Heart right ventricle (tissue), 16 donors: Measurements from ENCODE around the gene RTF2. TPM values are rescaled to one million over a fixed set of nuclear protein-coding genes. Genes with fewer than 3 reads are reported as not detected.

Experiments used
- ATAC-seq, 8 donors: fragments of 200-7000 bp; cut with Tn5 transposase; one replicate each; pipeline ENCODE4 v1.9.1; 2020; ENCODE audit warnings: mild to moderate bottlenecking in 8 of 8, moderate library complexity in 8 of 8, moderate number of reproducible peaks in 1 of 8
- DNase-seq, 2 donors: peaks; one replicate each; pipeline ENCODE4 v3.0.0-alpha.2; 2020
- H3K27ac ChIP-seq, 10 donors: fragments of 200-600 bp; sonication (generic) in 2 of 10; one replicate each; pipeline versions ENCODE4 v1.5.0 to v1.8.0; 2020 to 2022; ENCODE audit warnings: mild to moderate bottlenecking in 3 of 10
- H3K27me3 ChIP-seq, 7 donors: fragments of 200-600 bp; one replicate each; pipeline ENCODE4 v1.8.0; 2021 to 2022; ENCODE audit warnings: mild to moderate bottlenecking in 2 of 7
- H3K36me3 ChIP-seq, 9 donors: fragments of 200-600 bp; sonication (generic) in 1 of 9; one replicate each; pipeline versions ENCODE4 v1.5.0 to v1.8.0; 2020 to 2022; ENCODE audit warnings: mild to moderate bottlenecking in 2 of 9
- H3K4me1 ChIP-seq, 9 donors: fragments of 200-600 bp; sonication (generic) in 1 of 9; one replicate each; pipeline versions ENCODE4 v1.5.0 to v1.8.0; 2020 to 2022; ENCODE audit warnings: mild to moderate bottlenecking in 4 of 9
- H3K4me3 ChIP-seq, 10 donors: fragments of 200-600 bp; sonication (generic) in 2 of 10; one replicate each; pipeline versions ENCODE4 v1.5.0 to v1.8.0; 2020 to 2022; ENCODE audit warnings: mild to moderate bottlenecking in 7 of 10, moderate library complexity in 2 of 10
- H3K9me3 ChIP-seq, 11 donors: fragments of 200-600 bp in 10 of 11; sonication (generic) in 2 of 11; one replicate each; pipeline versions ENCODE4 v1.5.0 to v1.8.0; 2013 to 2022; ENCODE audit warnings: mild to moderate bottlenecking in 2 of 11, control low read depth in 1 of 11, moderate library complexity in 1 of 11
- WGBS, 2 donors: extraction: QIAGEN DNeasy Blood & Tissue Kit; methylation state at CpG; one replicate each; pipeline ENCODE4 v1.1.7; 2013; ENCODE audit warnings: inconsistent platforms in 1 of 2; 5-methylcytosine and 5-hydroxymethylcytosine counted together
- intact Hi-C, 10 donors: fragments of 100-400 bp; cut with DNase I; formaldehyde crosslinking; loops; one replicate each; pipeline versions ENCODE4 v1.11.1 to v1.14.2; 2022
- polyA plus RNA-seq, 2 donors: library from polyadenylated mRNA; stranded (reverse); fragments of 200-250 nt; gene quantifications; one replicate each; pipeline ENCODE4 v1.2.3, GENCODE V29; 2013
- total RNA-seq, 10 donors: library from RNA; stranded (reverse); fragmentation: NEBNext Ultra II Directional in 3 of 10; extraction: Animal tissue kit (Norgen Biotek cat#: 25700) in 3 of 10; gene quantifications; one replicate each; pipeline versions ENCODE4 v1.2.1 to v1.2.4, GENCODE V29; 2021 to 2023
- TF ChIP-seq, protein P1 (sequence below), 9 donors: fragments of 200-600 bp; sonication (generic) in 2 of 9; IDR thresholded peaks; one replicate each; pipeline versions ENCODE4 v1.5.0 to v1.8.0; 2021 to 2022; ENCODE audit warnings: antibody characterized with exemption in 9 of 9, mild to moderate bottlenecking in 5 of 9, moderate library complexity in 1 of 9
- donor health status: Arrhythmogenic right ventricular cardiomyopathy.
- donor health status: ischemic (EF 13 %, LVEDD 7.1; RV severe dilation, severe dysfunction).
- donor health status: healthy with polysubstance abuse.
- donor health status: DM: no; HTN: yes; CAD: no.
- donor health status: DM: no; HTN: no; CAD: no.
- donor health status: ischemic (EF 25% LVEDD 6.9; RV normal size, moderate dysfunction).
- donor health status: ischemic (EF 25% LVEDD 5.7; RV mildly dilated, moderate dysfunction).
- donor health status: healthy.
- donor health status: DM: yes; HTN: yes; CAD: no.
- donor health status: Ischemic cardiomyopathy.
- donor health status: ischemic (EF 35%, LVEDD 5.7; RV mildly dilated, moderate dysfunction).
- donor health status: nonischemic (EF 11% LVEDD 7.7; RV severe dilation, severe dysfunction).
- donor health status: DM: yes; HTN: yes; CAD: no.
- donor health status: PGD.
- donor health status: ischemic (EF 29% LVEDD 5.4; RV normal size, mild dysfunction).
- donor health status: nonischemic (EF 23%, LVEDD 6.1; RV moderate dilation, normal function).

Gene RTF2
- total and polyA plus RNA-seq, 12 donors, result 29.1 to 113 (median 88.6) TPM

DNA sequence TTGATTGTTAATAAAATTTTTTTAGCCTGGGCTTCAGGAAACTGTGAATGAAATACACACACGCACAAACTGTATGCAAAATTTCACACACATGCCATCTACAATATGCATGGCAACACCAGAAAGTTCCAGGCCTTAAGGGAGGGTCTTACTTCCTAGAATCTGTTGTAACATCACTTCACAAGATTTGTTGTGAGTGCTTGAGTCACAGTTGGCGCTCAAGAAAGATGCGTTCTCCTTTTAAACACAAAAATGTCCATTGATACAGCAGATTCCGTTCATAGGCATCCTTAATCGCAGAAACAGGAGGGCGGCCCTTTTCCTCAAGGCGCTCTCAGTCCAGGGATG lies 485 bp upstream of the RTF2 start:
- TF ChIP-seq, protein P1, sequence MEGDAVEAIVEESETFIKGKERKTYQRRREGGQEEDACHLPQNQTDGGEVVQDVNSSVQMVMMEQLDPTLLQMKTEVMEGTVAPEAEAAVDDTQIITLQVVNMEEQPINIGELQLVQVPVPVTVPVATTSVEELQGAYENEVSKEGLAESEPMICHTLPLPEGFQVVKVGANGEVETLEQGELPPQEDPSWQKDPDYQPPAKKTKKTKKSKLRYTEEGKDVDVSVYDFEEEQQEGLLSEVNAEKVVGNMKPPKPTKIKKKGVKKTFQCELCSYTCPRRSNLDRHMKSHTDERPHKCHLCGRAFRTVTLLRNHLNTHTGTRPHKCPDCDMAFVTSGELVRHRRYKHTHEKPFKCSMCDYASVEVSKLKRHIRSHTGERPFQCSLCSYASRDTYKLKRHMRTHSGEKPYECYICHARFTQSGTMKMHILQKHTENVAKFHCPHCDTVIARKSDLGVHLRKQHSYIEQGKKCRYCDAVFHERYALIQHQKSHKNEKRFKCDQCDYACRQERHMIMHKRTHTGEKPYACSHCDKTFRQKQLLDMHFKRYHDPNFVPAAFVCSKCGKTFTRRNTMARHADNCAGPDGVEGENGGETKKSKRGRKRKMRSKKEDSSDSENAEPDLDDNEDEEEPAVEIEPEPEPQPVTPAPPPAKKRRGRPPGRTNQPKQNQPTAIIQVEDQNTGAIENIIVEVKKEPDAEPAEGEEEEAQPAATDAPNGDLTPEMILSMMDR (IDR thresholded peaks at IDR 0.05), result no peak
- Histone ChIP-seq H3K4me1 (peaks cover 0 to 60% (median 23%) of the 10 kb centered on the region in 9 donors), H3K27ac (peak overlapping the region in 9 of 10 donors; percentile 69 to 95 (median 85)), H3K36me3 (peaks cover 0 to 26% (median 0%) of the 10 kb centered on the region in 9 donors), H3K27me3 (no peaks in the 10 kb centered on the region), H3K9me3 (no peaks in the 10 kb centered on the region), H3K4me3 (peak overlapping the region; percentile 32 to 96 (median 88))
- 4 to 7% methylated on average over 7 of the region's 7 CpGs for WGBS, 2 donors
- DNase-seq, result no peak
- peak in 2 of 8 donors; percentile 3 to 4 for ATAC-seq
- intact Hi-C loops, result loop anchor here in 9 of 10 donors (2.0 to 10.0 kb wide), 5 partner anchors 53 to 75 kb away; partner anchors contain the start of genes AURKA (in 4 of the 9), CSTF1 (in 4 of the 9) and CASS4 (in 2 of the 9)

DNA sequence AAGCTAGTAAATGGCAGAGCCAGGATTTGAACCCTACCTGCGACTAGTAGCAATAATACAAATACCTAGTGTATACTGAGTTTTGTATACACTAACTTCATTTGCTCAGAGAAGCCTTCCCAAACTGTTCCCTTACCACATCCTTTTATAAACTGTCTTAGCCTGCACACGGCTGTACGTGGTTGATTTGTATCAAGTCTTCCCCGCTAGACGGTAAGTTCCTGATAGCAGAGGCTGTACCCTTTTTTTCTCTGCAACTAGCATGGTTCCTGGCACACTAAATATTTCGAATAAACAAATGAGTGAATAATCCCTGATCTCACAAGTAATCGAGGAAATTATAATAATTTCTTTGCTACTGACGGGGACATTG lies 636 bp downstream of the RTF2 start:
- 19 to 22% methylated on average over 8 of the region's 8 CpGs for WGBS, 2 donors
- peaks cover 0 to 37% (median 8%) of the 10 kb centered on the region in 9 donors for H3K36me3 ChIP-seq
- TF ChIP-seq, protein P1 (IDR thresholded peaks at IDR 0.05), result no peak
- intact Hi-C loops, result loop anchor here in 9 of 10 donors (2.0 to 10.0 kb wide), 5 partner anchors 54 to 76 kb away; partner anchors contain the start of genes AURKA (in 4 of the 9), CSTF1 (in 4 of the 9) and CASS4 (in 2 of the 9)
- peak overlapping the region; percentile 20 to 95 (median 83) for H3K27ac ChIP-seq
- peak overlapping the region; percentile 32 to 96 (median 88) for H3K4me3 ChIP-seq
- H3K9me3 ChIP-seq, result no peaks in the 10 kb centered on the region
- ATAC-seq (no peak), DNase-seq (no peak)
- no peaks in the 10 kb centered on the region for H3K27me3 ChIP-seq
- H3K4me1 ChIP-seq, result peaks cover 0 to 49% (median 23%) of the 10 kb centered on the region in 9 donors

DNA sequence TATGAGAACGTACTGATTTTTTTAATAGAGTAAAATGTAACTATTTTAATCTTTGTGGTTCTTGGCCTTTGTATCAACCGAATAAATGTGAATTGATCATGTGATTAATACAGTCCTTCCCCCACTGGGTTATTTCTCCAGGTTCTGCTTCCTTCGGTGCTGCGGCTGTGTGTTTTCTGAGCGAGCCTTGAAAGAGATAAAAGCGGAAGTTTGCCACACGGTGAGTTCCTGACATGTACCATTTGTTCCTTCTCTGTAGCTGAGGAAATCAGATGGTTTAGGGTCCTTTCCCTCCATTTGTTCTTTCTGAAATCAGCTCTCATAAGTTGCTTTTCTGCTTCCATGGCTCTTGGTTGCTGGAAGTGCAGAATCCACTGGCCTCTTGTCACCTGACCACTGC lies 15.5 kb downstream of the RTF2 start:
- H3K4me1 ChIP-seq, result peaks cover 0 to 5% (median 0%) of the 10 kb centered on the region in 9 donors
- H3K27me3 ChIP-seq, result no peaks in the 10 kb centered on the region
- H3K36me3 ChIP-seq, result peaks cover 0 to 100% (median 31%) of the 10 kb centered on the region in 9 donors
- TF ChIP-seq, protein P1 (IDR thresholded peaks at IDR 0.05), result no peak
- DNase-seq (no peak), ATAC-seq (no peak)
- intact Hi-C loops, result no loop called here
- 78 to 83% methylated on average over 7 of the region's 7 CpGs for WGBS, 2 donors
- peak overlapping the region in 1 of 10 donors; percentile 70 for H3K27ac ChIP-seq
- no peaks in the 10 kb centered on the region for H3K9me3 ChIP-seq
- H3K4me3 ChIP-seq, result no peak overlapping the region

DNA sequence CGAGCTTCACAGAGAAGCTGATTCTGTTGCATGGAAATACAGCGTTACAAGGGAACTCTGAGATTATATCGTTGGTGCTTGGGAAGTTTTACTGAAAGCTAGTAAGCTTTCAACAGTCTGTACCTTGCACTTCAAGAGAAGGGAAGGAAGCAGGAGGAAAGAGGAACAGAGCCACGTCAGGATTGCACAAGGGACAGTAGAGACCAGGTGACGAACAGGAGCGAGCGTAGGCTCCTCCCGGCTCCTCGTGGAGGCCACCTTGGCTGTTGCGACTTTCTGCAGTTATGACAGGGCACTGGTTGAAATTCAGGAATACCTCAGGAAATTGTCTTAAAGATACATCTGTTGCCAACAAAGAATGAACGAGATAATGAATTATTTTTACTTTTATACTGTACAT lies 18.8 kb downstream of the RTF2 start:
- ATAC-seq, result peak in 1 of 8 donors; percentile 27
- H3K36me3 ChIP-seq, result peaks cover 0 to 100% (median 22%) of the 10 kb centered on the region in 9 donors
- TF ChIP-seq, protein P1 (IDR thresholded peaks at IDR 0.05), result no peak

More for the DNA sequence above, 18.8 kb downstream of the RTF2 start:
- Histone ChIP-seq H3K9me3 (no peaks in the 10 kb centered on the region), H3K27me3 (no peaks in the 10 kb centered on the region), H3K4me3 (no peak overlapping the region), H3K4me1 (peaks cover 0 to 5% (median 0%) of the 10 kb centered on the region in 9 donors), H3K27ac (peak overlapping the region in 1 of 10 donors; percentile 66)
- intact Hi-C loops, result no loop called here
- DNase-seq, result no peak
- 77 to 94% methylated on average over 11 of the region's 11 CpGs for WGBS, 2 donors
